ENCODE measurements around the gene EBF3.

DNA sequence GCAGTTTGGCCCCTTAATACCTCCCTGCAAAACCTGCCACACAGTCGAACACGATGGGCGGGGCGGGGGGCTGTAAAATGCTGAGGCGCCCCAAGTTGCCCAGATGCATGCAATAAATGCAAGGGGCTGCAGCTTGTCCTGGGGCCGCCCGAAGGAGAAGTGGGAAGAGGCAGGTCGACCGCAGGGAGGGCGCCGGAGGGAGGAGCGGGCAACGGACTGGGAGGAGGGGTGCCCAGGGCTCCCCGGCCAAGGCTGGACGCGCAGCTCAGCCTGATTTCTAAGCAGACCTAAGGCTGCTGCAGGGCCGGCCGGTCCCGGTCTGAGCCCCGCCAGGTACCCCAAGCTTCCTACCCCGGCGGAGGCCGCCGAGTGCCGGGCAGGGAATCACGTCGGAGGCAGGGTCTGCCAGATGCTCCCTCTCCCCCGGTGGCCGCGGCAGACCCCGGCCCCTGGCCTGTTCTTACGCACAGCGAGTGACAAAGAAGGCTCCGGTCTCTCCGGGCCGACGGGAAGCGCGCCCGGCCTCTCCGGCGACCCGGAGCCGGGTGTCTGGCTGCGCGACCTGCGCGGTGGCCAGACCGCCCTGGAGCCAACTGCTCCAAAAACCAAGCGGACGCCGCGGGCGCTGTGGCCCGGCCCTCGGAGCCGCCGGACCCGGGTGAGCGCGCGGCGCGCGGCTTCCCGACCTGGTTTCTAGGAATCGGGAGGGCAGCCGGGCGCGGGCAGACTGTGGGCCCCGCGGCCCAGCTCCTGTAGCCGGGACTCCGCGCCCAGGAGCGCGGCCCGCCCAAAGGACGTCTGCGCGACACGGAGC lies 744 bp upstream of the EBF3 start:
- TF ChIP-seq, protein P1, sequence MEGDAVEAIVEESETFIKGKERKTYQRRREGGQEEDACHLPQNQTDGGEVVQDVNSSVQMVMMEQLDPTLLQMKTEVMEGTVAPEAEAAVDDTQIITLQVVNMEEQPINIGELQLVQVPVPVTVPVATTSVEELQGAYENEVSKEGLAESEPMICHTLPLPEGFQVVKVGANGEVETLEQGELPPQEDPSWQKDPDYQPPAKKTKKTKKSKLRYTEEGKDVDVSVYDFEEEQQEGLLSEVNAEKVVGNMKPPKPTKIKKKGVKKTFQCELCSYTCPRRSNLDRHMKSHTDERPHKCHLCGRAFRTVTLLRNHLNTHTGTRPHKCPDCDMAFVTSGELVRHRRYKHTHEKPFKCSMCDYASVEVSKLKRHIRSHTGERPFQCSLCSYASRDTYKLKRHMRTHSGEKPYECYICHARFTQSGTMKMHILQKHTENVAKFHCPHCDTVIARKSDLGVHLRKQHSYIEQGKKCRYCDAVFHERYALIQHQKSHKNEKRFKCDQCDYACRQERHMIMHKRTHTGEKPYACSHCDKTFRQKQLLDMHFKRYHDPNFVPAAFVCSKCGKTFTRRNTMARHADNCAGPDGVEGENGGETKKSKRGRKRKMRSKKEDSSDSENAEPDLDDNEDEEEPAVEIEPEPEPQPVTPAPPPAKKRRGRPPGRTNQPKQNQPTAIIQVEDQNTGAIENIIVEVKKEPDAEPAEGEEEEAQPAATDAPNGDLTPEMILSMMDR (IDR thresholded peaks at IDR 0.05), result no peak
- no peak for TF ChIP-seq POLR2A (IDR thresholded peaks at IDR 0.05)
